B cell (primary cell): ENCODE results near the gene RRP15. TPM values are rescaled to one million over a fixed set of nuclear protein-coding genes. Genes with fewer than 3 reads are reported as not detected.

Experiments
- ATAC-seq: fragments of 200-7000 bp; cut with Tn5 transposase; one replicate; pipeline ENCODE4 v1.10.0; 2021; ENCODE audit warnings: low read depth, mild to moderate bottlenecking, moderate number of reproducible peaks, moderate library complexity
- CTCF ChIA-PET: fragments of 350-600 bp; sonication (Branson Sonifier 250); formaldehyde crosslinking; loops from one replicate; lab custom pipeline; 2021; ENCODE audit warnings: antibody characterized with exemption, inconsistent platforms; lab: Charles Lee
- POLR2A ChIA-PET: fragments of 350-600 bp; sonication (Branson Sonifier 250); formaldehyde crosslinking; loops from one replicate; lab custom pipeline; 2021; ENCODE audit warnings: antibody characterized with exemption; lab: Charles Lee
- DNase-seq: peaks from one replicate; pipeline ENCODE4 v3.0.0; 2013
- H2AFZ ChIP-seq: 2 replicates; pipeline ENCODE4 v1.6.1; 2012; ENCODE audit warnings: mild to moderate bottlenecking, low read depth, low read length; ENCODE audit not compliant: insufficient read depth, poor library complexity, severe bottlenecking
- H3K27ac ChIP-seq, 2 donors: 1 replicate in 1 of 2; 2 replicates in 1 of 2; pipeline ENCODE4 v1.5.1; 2012 to 2013; ENCODE audit warnings: low read length in 2 of 2, mild to moderate bottlenecking in 2 of 2, moderate library complexity in 1 of 2
- H3K27me3 ChIP-seq, 4 experiments: fragments of 200-600 bp in 1 of 4; sonication (generic) in 1 of 4; replicated peaks in 1 of 4; 1 replicate in 2 of 4; 2 replicates in 2 of 4; pipeline versions ENCODE4 v1.6.1 to v1.7.0; 2013 to 2016; ENCODE audit warnings: low read length in 3 of 4, mild to moderate bottlenecking in 2 of 4, mixed read lengths in 1 of 4, moderate library complexity in 1 of 4; ENCODE audit not compliant: insufficient read depth in 4 of 4, control insufficient read depth in 3 of 4; ENCODE audit errors: control extremely low read depth in 1 of 4
- H3K36me3 ChIP-seq, 2 experiments: replicated peaks in 1 of 2; 1 replicate in 1 of 2; 2 replicates in 1 of 2; pipeline versions ENCODE4 v1.6.1 to v1.7.1; 2013; ENCODE audit warnings: low read length in 1 of 2; ENCODE audit not compliant: insufficient read depth in 2 of 2, control insufficient read depth in 1 of 2; ENCODE audit errors: control extremely low read depth in 1 of 2, extremely low read depth in 1 of 2
- H3K4me1 ChIP-seq, 2 donors: fragments of 200-600 bp in 1 of 2; sonication (generic) in 1 of 2; 1 replicate in 1 of 2; 2 replicates in 1 of 2; pipeline versions ENCODE4 v1.5.1 to v1.6.1; 2013 to 2017; ENCODE audit warnings: low read length in 2 of 2; ENCODE audit not compliant: control insufficient read depth in 2 of 2, insufficient read depth in 2 of 2
- H3K4me2 ChIP-seq: replicated peaks from 2 replicates; pipeline ENCODE3; 2012; ENCODE audit warnings: mild to moderate bottlenecking, low read depth, low read length; ENCODE audit not compliant: poor library complexity, severe bottlenecking
- H3K4me3 ChIP-seq, 5 experiments: fragments of 200-600 bp in 1 of 5; sonication (generic) in 1 of 5; 1 replicate in 3 of 5; 2 replicates in 2 of 5; pipeline versions ENCODE4 v1.5.1 to v1.7.0; 2011 to 2016; ENCODE audit warnings: low read length in 4 of 5, mild to moderate bottlenecking in 4 of 5, low read depth in 2 of 5, control low read depth in 1 of 5, moderate library complexity in 1 of 5; ENCODE audit not compliant: insufficient read depth in 1 of 5; ENCODE audit errors: control extremely low read depth in 1 of 5, extremely low read depth in 1 of 5
- H3K79me2 ChIP-seq: fragments of 200-600 bp; sonication (generic); one replicate; pipeline ENCODE4 v1.6.0; 2016; ENCODE audit warnings: low read length; ENCODE audit not compliant: control insufficient read depth, insufficient read depth
- H3K9ac ChIP-seq: fragments of 200-600 bp; sonication (generic); 2 replicates; pipeline ENCODE4 v1.6.1; 2017; ENCODE audit warnings: mild to moderate bottlenecking, low read length, moderate library complexity
- H3K9me3 ChIP-seq, 3 donors: one replicate each; pipeline versions ENCODE4 v1.6.1 to v1.7.1; 2013; ENCODE audit warnings: low read length in 2 of 3; ENCODE audit not compliant: control insufficient read depth in 2 of 3, insufficient read depth in 1 of 3; ENCODE audit errors: control extremely low read depth in 1 of 3
- H4K20me1 ChIP-seq: 2 replicates; pipeline ENCODE4 v1.6.0; 2012; ENCODE audit warnings: mild to moderate bottlenecking, low read length; ENCODE audit not compliant: insufficient read depth, control insufficient read depth, poor library complexity, severe bottlenecking
- H3K27ac Mint-ChIP-seq: one replicate; pipeline ENCODE4 v1.8.0; 2021; ENCODE audit warnings: mixed read lengths
- H3K27me3 Mint-ChIP-seq: one replicate; pipeline ENCODE4 v1.8.0; 2021; ENCODE audit warnings: mixed read lengths
- H3K4me1 Mint-ChIP-seq: one replicate; pipeline ENCODE4 v1.8.0; 2021; ENCODE audit warnings: mixed read lengths
- H3K4me3 Mint-ChIP-seq: one replicate; pipeline ENCODE4 v1.8.0; 2021; ENCODE audit warnings: mixed read lengths
- H3K9me3 Mint-ChIP-seq: one replicate; pipeline ENCODE4 v1.8.0; 2022; ENCODE audit warnings: mixed read lengths; ENCODE audit not compliant: insufficient read depth
- EZH2 ChIP-seq: IDR thresholded peaks from 2 replicates; pipeline ENCODE4 v1.6.1; 2012; ENCODE audit warnings: borderline replicate concordance, low read depth, mild to moderate bottlenecking, moderate library complexity, low read length; ENCODE audit not compliant: insufficient read depth, poor library complexity, severe bottlenecking
- WGBS: methylation state at CpG from one replicate; pipeline ENCODE4 v1.1.5; 2013; ENCODE audit warnings: missing lambda C conversion rate; ENCODE audit not compliant: insufficient coverage; 5-methylcytosine and 5-hydroxymethylcytosine counted together
- intact Hi-C: fragments of 100-400 bp; cut with micrococcal nuclease; formaldehyde crosslinking; loops from one replicate; pipeline ENCODE4 v1.10.0; 2022
- polyA plus RNA-seq: library from polyadenylated mRNA; depleted of rRNA; stranded (reverse); fragments of >200 nt; gene quantifications from 2 replicates; pipeline ENCODE4 v1.2.3, GENCODE V29; 2012
- total RNA-seq, 2 donors: library from RNA; stranded (reverse); fragments of 120-200 nt in 1 of 2; gene quantifications; 1 replicate in 1 of 2; 2 replicates in 1 of 2; pipeline versions ENCODE4 v1.2.3 to v1.2.4, GENCODE V29; 2013 to 2022
- TF ChIP-seq, protein P1 (sequence below): fragments of 200-600 bp; IDR thresholded peaks from one replicate; pipeline ENCODE4 v1.8.0; 2022; ENCODE audit warnings: antibody characterized with exemption, mild to moderate bottlenecking

The RRP15 gene
- total and polyA plus RNA-seq, 2 donors (not counting 1 experiment from before 2014, with no cell fraction given), result 1.3 to 20.2 TPM

DNA sequence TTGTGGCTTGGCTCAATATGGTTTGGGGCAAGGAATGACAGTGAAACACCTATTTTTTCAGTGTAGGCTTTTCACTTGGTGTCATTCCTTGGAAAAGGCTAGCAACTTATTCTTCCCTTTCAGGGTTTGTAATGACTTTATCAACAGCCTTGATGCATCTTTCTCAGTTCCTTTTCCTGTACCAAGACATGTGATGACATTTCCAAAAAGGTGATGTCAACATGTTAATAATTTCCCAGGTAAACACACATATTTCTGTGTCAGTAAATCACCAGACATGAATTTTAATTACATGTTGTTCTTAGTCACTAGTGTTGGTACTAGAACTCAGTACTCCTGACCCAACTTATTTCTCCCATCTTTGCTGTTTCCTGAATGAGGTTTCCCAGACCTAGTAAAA is 37.8 kb upstream of the RRP15 start:
- TF ChIP-seq, protein P1, sequence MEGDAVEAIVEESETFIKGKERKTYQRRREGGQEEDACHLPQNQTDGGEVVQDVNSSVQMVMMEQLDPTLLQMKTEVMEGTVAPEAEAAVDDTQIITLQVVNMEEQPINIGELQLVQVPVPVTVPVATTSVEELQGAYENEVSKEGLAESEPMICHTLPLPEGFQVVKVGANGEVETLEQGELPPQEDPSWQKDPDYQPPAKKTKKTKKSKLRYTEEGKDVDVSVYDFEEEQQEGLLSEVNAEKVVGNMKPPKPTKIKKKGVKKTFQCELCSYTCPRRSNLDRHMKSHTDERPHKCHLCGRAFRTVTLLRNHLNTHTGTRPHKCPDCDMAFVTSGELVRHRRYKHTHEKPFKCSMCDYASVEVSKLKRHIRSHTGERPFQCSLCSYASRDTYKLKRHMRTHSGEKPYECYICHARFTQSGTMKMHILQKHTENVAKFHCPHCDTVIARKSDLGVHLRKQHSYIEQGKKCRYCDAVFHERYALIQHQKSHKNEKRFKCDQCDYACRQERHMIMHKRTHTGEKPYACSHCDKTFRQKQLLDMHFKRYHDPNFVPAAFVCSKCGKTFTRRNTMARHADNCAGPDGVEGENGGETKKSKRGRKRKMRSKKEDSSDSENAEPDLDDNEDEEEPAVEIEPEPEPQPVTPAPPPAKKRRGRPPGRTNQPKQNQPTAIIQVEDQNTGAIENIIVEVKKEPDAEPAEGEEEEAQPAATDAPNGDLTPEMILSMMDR, result no peak
- TF ChIP-seq EZH2, result no peak

DNA sequence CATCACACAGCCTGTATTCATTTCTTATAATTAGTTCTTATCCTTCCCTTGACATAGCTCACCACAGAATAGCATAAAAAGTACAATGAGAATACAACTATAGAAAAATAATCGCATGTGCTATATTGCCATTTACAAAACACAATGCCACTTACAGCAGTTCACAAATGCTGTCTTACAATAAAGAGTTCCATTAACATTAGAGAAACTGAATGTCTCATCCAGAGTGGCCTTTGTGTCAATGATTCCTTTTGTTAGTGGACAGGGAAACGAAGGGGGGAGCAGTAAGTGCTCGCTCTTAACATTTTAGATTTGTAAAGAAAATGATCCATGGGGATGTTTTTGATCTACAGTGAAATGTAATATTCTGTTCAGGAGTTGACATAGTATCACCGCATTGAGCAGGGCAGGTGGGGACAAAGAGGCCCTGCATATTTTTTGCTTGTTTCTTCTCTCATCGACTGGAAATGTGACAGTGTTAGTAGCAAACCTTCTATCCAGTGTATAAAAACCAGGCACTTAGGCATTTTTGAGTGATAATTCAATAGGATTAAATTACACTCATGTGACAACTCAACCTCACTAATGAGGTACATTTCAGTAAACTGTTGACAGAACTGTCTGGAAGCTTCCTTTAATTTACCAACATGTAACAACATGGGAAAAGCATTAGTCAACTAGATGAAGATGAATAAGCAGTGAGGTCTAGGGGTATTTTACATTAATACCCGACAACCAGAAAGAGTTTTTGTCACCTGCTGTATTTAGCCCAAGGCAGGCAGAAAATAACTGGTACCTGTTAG is 35.6 kb upstream of the RRP15 start:
- H3K9me3 ChIP-seq, result no peaks in the 10 kb centered on the region
- H3K4me2 ChIP-seq, result no peak overlapping the region
- peaks cover 0 to 14% (median 0%) of the 10 kb centered on the region in 4 experiments for H3K27me3 ChIP-seq
- H3K27ac ChIP-seq, result no peak overlapping the region
- no peaks in the 10 kb centered on the region for H4K20me1 ChIP-seq
- TF ChIP-seq, protein P1, result no peak
- TF ChIP-seq EZH2, result no peak
- ATAC-seq (no peak), DNase-seq (no peak)
- POLR2A ChIA-PET, result no interaction called here
- H3K4me1 ChIP-seq, result no peaks in the 10 kb centered on the region
- no peak overlapping the region for H3K9ac ChIP-seq
- peaks cover 31% of the 10 kb centered on the region for H3K27me3 Mint-ChIP-seq
- 52% methylated on average over 3 of the region's 6 CpGs for WGBS
- no peak overlapping the region for H3K4me3 Mint-ChIP-seq
- no peaks in the 10 kb centered on the region for H3K9me3 Mint-ChIP-seq
- CTCF ChIA-PET, result no interaction called here
- no peak overlapping the region for H3K27ac Mint-ChIP-seq
- H2AFZ ChIP-seq, result no peak overlapping the region
- intact Hi-C loops, result no loop called here
- H3K4me1 Mint-ChIP-seq, result no peaks in the 10 kb centered on the region
- H3K79me2 ChIP-seq, result no peaks in the 10 kb centered on the region
- no peak overlapping the region for H3K4me3 ChIP-seq
- H3K36me3 ChIP-seq, result no peaks in the 10 kb centered on the region

More for the DNA sequence above, 37.8 kb upstream of the RRP15 start:
- no peaks in the 10 kb centered on the region for H3K9me3 ChIP-seq
- no peak overlapping the region for H3K9ac ChIP-seq
- DNase-seq (no peak), ATAC-seq (no peak)
- H3K4me1 ChIP-seq, result no peaks in the 10 kb centered on the region
- peaks cover 32% of the 10 kb centered on the region for H3K27me3 Mint-ChIP-seq
- POLR2A ChIA-PET, result no interaction called here
- H2AFZ ChIP-seq, result no peak overlapping the region
- intact Hi-C loops, result no loop called here
- no peak overlapping the region for H3K4me3 Mint-ChIP-seq
- CTCF ChIA-PET, result no interaction called here
- no peaks in the 10 kb centered on the region for H3K36me3 ChIP-seq
- H3K27ac Mint-ChIP-seq, result no peak overlapping the region
- no peak overlapping the region for H3K27ac ChIP-seq
- H4K20me1 ChIP-seq, result no peaks in the 10 kb centered on the region
- H3K79me2 ChIP-seq, result no peaks in the 10 kb centered on the region
- H3K4me2 ChIP-seq, result no peak overlapping the region
- H3K4me3 ChIP-seq, result no peak overlapping the region
- H3K9me3 Mint-ChIP-seq, result no peaks in the 10 kb centered on the region
- no peaks in the 10 kb centered on the region for H3K4me1 Mint-ChIP-seq
- H3K27me3 ChIP-seq, result peaks cover 0 to 11% (median 0%) of the 10 kb centered on the region in 4 experiments
